Mucosa of gallbladder (tissue), 1 donor: ENCODE results near the gene SPEN. TPM values are rescaled to one million over a fixed set of nuclear protein-coding genes. Genes with fewer than 3 reads are reported as not detected.
"Not testable (repeated sequence)": the region's sequence is repeated elsewhere in the genome, so short reads cannot be mapped to it uniquely, and the experiment has no call there.

Source experiments
- DNase-seq: peaks from one replicate; pipeline ENCODE4 v3.0.0-alpha.2; 2020; ENCODE audit warnings: low spot score
- total RNA-seq: library from RNA; stranded (reverse); gene quantifications from one replicate; pipeline ENCODE4 v1.2.1, GENCODE V29; 2021
- donor health status: DM: no; HTN: no; CAD: no.

Gene SPEN, protein sequence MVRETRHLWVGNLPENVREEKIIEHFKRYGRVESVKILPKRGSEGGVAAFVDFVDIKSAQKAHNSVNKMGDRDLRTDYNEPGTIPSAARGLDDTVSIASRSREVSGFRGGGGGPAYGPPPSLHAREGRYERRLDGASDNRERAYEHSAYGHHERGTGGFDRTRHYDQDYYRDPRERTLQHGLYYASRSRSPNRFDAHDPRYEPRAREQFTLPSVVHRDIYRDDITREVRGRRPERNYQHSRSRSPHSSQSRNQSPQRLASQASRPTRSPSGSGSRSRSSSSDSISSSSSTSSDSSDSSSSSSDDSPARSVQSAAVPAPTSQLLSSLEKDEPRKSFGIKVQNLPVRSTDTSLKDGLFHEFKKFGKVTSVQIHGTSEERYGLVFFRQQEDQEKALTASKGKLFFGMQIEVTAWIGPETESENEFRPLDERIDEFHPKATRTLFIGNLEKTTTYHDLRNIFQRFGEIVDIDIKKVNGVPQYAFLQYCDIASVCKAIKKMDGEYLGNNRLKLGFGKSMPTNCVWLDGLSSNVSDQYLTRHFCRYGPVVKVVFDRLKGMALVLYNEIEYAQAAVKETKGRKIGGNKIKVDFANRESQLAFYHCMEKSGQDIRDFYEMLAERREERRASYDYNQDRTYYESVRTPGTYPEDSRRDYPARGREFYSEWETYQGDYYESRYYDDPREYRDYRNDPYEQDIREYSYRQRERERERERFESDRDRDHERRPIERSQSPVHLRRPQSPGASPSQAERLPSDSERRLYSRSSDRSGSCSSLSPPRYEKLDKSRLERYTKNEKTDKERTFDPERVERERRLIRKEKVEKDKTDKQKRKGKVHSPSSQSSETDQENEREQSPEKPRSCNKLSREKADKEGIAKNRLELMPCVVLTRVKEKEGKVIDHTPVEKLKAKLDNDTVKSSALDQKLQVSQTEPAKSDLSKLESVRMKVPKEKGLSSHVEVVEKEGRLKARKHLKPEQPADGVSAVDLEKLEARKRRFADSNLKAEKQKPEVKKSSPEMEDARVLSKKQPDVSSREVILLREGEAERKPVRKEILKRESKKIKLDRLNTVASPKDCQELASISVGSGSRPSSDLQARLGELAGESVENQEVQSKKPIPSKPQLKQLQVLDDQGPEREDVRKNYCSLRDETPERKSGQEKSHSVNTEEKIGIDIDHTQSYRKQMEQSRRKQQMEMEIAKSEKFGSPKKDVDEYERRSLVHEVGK (N-terminal part only)
- 44.5 TPM for total RNA-seq

DNA sequence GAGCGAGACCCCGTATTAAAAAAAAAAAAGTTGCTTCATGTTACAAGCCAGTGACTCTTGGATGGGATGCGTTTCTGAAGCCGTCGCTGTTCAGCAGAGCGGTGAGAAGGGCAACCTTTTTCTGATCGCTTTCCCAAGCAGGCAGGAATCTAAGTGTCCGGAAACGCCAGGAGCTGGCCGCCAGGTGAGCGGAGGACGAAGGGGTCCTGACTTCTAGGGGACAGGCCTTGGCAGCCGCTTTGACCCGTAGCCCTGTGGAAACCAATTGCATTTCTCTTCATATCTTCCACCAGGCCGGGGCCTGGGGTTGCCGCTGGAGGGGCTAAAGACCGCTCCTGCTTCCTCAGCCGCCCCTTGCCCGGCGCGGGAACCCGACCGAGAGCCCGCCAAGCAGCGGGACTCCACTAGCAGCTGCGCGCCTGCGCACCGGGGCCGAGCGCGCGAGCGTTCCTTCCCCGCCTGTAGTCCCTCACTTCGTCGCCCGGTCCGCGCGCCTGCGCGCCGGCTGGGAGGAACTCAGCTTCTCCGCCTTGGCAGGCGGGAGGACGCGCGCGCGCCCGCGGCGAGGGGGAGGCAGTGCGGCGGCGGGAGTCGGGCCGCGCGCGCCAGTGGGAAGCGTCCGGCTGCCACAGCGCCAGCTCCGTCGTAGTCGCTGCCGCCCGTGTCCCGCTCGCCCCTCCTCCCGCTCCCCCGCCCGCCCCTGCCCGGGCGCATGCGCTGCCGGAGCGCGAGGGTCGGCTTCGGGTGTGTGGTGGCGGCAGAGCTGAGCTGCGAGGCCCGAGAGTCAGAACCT, at the start of gene SPEN:
SPEN (plus strand) TSS at position 608 of the 793 bp plus-strand sequence. CDS start 361 bp downstream, outside the sequence.
- DNase-seq: peak; percentile 97

DNA sequence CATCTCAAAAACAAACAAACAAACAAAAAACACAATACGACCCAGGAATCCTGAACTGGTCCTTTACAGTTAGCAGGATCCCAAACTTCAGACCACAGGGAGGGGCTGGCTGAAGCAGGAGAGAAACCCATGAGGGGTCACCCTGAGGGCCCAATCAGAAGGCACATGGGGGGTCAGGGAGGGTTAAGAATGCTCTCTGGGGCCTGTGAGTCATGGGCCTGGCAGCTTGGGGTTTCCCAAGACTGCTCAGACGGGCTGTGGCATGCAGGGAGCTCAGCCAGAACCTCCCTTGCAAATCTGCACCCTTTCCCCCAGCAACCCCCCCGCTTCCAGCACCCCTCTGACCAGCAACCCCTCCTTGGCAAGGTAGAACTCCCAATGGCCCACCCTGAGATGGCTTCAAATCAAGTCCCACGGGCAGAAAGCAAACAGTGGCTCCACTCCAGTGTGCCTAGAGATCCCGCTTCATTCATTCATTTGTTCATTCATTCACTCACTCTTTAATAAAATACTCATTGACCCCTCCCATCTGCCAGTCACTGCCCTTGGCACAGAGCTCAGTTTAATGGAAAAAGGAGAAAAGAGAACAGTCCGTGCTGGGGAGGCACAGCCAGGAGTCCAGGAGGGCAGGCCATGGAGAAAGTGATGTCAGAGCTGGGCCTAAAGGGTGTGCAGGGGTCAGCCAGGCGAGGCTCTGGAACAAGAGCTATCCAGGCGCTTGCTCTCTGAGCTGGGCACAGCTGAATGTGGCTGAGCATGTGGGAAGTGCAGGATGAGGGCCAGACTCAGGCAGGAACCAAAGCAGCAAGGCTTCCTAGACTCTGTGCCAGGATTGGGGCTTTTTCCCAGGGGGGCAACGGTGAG, 48.3 kb upstream of the SPEN start:
- DNase-seq: peak; percentile 61

DNA sequence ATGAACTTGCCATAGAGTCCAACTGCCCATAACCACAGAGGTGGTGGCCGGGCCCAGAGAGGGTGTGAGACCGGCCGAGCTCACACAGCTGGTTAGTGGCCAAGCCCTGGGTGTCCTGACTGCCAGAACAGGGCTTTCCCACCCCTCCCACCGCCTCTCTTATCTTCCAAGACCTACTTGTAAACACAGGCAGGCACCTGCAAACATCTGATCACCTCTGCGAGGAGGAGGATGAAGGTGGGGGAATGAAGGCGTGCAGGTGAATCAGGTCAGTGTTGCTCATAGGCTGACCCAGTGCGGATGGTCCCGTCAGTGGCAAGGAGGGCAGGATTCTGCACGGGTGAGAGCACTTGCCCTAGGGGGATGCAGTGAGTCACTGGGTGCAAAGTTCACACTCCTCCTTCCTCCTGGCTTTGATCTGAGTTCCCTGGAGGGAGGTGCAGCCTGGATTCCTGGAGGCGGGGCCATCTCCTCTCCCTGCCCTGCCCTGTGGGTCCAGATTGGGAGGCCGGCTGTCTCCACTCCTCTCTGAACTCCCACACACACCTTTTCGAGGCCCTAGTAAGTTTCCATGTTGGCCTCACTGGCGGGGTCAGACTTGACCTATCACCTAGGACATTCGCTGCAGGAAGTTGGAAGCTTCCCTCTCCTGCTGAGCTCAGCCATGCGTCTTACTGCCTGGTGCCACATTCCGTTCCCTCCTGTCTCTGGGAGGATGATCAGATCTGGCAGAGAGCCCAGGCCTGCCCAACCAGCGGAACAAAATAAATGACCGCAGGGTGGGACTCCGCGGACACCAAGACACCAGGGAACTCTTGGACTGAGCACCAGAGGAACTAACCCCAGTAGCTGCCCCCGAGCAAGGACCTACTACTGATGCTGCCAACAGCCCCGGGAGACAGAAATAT, 47.3 kb upstream of the SPEN start:
- DNase-seq: peak; percentile 87

DNA sequence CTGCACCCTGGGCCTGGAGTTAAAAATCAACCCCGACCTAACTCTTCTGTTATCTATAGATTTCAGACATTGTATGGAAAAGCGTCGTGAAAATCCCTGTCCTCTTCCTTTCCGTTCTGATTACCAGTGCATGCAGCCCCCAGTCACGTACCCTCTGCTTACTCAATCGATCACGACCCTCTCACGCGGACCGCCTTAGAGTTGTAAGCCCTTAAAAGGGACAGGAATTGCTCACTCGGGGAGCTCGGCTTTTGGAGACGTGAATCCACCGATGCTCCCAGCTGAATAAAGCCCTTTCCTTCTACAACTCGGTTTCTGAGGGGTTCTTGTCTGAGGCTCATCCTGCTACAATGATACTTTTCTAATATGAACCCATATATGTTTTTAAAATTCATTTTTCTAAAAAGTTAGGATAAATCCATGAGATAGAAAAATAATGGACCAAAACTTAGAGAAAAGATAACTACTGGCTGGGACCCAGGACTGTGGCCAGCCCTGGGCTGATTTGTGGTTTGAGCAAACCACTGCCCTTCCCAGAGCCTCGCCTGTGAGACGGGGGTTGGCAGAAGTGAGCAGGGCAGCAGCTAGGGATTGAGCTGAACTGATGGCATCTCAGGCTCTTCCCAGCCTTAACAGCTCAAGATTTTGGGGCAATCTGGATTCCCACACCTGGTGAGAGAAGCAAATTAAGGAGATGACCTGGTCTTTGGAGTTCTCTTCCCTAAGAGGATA, 45.1 kb upstream of the SPEN start:
- no peak for DNase-seq

DNA sequence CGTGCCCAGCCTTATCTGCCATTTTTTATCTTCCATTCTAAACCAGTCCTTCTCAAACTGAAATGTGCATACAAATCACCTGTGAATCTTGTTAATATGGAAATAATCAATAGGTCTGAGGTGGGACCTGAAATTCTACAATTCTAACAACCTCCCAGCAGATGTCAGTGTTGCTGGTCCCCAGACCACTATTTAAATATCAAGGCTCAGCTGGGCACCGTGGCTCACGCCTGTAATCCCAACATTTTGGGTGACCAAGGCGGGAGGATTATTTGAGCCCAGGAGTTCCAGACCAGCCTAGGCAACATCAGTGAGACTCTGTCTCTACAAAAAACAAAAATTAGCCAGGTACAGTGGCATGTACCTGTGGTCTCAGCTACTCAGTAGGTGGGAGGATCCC, 44.1 kb upstream of the SPEN start:
- DNase-seq: no peak

DNA sequence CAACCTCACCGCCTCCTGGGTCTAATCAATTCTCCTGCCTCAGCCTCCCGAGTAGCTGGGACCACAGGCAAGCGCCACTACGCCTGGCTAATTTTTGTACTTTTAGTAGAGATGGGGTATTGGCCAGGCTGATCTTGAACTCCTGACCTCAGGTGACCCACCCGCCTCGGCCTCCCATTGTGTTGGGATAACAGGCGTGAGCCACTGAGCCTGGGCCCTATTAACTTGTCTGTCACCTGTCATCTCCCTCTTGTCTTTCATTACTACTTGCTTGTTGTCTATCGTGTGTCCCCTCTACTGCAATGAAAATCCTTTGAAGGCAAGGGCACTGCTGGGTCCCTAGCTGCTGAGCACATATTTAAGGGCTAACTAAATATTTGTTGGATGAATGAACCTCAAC, 43.4 kb upstream of the SPEN start:
- no peak for DNase-seq

DNA sequence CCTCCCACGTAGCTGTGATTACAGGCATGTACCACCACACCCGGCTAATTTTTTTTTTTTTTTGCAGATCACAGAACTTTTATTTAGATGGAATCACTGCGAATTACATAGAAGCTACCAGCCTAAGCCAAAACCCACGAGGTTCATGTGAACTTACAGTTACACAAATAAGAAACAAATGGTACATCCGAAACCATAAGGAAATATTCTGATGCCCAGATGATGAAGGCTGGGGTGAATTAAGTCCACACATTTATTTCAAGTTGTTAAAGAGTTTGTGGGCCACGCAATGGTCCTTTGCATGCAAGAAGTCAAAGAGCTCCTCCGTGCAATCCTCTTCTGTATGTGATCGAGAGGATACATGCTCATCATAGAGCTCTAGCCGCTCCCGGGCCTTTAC, 40.4 kb upstream of the SPEN start:
- no peak for DNase-seq

DNA sequence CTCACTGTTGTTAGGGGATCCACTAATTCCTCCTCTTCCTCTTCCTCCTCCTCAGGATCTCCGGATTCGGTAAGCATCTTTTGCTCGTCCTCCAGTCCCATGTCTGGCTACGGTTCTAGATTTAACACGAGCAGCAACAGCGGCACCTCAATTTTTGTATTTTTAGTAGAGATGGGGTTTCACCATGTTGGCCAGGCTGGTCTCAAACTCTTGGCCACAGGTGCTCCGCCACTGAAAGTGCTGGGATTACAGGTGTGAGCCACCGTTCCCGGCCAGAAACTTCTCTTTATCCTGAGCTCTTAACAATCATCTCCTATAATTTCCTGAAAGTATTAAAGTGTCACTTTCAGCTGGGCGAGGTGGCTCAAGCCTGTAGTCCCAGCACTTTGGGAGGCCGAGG, 40.0 kb upstream of the SPEN start, which contains the start of gene UQCRHL:
UQCRHL (minus strand) TSS at position 101 of the 400 bp plus-strand sequence; CDS start at position 101, 0 bp downstream.
- DNase-seq: not testable (repeated sequence)

DNA sequence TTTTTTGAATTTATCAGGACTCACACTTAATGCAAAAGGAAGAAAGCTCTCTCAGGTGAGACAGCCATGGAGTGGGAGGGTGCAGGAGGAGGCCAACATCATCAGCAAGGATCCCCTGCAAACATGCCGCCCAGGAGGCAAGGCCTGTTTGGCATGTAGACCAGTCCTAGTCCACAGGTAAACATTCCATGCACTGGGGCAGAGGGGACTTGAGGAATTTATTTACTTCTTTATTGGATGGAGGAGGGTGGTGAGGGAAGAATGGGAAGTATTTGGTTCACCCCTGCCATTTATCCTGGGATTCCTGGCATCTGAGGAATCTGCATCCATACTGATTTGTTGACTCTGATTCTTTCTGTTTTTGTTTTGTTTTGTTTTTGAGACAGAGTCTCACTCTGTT, 38.6 kb upstream of the SPEN start:
- no peak for DNase-seq

DNA sequence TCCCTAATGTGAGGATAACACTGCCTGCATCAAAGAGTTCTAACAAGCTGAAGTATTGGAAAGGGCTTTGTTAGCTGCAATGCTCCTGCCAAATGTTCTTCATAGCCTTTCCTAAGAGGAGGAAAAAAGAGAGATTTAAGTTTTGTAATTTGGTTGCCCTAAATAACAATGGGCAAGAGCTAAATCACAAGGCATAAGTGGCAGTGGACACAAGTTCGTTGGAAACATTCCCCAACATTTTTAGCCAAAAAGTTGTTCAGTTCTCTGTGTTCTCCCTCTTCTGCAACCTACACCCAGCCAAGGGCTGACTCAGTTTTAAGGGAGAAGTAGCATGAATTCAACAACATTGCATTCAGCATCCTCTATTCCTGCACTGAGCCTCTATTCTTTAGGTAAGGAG, 37.4 kb upstream of the SPEN start:
- DNase-seq: no peak

DNA sequence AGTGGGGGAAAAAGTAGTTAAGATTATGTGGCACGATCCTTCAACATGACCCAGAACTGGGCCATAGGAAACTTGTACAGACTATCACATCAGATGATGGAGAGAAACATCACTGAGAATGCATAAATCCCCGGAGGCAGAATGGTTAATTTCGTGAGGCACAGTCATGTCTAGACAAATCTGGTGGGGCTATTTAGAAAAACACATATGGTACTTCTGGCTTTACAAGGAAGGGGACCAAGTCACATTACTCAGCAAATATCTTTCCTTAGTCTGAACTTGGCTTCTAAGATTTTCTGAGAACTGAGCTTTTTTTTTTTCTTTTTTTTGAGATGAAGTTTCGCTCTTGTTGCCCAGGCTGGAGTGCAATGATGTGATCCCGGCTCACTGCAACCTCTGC, 30.8 kb upstream of the SPEN start:
- DNase-seq: no peak

DNA sequence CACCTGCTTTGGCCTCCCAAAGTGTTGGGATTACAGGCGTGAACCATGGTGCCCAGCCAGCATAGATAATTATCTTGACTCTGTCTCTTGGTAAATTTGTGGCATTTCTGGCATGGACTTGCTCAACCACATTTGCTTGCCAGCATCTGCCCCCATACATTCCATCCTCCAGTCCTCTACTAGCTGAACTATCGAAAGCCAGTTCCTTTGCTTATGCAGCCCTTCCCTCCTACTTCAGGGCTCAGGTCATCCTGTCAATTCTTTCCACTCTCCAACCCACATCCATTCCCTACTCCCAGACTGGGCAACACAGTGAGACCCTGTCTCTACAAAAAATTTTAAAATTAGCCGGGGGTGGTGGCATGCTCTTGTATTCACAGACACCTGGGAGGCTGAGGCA, 27.0 kb upstream of the SPEN start:
- no peak for DNase-seq

DNA sequence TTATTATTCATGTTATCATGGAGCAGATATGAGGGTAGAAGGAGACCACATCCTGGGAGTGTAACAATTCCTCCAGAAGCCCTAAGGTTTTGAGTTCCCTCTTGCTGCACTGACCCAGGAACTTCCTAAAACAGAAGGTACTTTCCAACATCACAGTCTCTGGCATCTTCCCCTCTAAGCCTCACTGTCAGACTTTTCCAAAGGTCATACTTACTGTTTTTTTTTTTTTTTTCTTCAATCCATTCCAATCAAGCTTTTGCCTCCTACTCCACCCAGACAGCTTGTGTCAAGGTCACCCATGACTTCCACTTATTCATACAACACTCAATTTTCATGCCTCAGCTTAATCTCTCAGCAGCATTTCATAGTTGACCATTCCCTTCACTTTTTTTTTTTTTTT, 21.7 kb upstream of the SPEN start:
- no peak for DNase-seq

DNA sequence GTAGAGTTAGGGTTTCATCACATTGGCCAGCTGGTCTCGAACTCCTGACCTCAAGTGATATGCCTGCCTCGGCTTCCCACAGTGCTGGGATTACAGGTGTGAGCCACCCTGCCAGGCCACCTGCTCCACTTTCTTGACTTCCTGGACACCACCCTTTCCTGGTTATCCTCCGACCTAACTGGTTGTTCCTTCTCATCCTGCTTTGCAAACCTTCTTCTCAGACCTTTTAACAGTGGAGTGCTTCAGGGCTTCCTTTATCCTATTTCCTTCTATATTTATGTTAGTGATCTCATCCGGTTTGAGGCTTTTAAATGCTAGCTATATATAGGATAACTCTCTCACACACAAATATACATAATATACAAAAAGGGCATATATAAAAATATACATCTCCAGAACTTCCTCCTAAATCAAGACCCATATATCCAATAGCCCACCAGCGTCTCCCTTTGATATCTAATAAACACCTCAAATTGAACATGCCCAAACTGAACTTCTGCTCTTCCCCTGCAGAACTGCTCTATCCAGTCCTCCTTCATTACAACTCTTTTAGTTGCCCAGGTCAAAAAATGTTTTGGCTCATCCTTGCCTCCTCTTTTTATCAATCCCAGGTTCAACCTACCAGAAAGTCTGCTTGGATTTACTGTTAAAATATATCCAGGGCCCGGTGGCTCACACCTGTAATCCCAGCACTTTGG, 20.5 kb upstream of the SPEN start:
- no peak for DNase-seq

DNA sequence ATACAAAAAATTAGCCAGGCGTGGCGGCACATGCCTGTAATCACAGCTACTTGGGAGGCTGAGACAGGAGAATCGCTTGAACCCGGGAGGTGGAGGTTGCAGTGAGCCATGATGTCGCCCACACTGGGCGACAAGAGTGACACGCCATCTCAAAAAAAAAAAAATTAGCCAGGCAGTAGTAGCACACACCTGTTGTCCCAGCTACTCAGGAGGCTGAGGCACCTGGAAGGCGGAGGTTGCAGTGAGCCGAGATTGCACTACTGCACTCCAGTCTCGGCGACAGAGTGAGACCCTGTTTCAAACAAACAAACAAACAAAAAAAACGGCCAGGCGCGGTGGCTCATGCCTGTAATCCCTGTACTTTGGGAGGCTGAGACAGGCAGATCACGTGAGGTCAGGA, 19.9 kb upstream of the SPEN start:
- DNase-seq: not testable (repeated sequence)

DNA sequence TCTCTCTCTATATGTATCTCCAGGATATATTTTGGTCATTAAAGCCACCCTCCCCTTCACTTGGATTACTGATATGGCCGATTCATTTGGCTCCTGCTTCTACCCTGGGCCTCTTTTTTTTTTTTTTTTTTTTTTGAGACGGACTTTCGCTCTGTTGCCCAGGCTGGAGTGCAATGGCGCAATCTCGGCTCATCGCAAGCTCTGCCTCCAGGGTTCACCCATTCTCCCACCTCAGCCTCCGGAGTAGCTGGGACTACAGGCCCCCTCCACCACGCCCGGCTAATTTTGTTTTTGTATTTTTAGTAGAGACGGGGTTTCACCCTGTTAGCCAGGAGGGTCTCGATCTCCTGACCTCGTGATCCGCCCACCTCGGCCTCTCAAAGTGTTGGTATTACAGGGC, 18.6 kb upstream of the SPEN start:
- not testable (repeated sequence) for DNase-seq

DNA sequence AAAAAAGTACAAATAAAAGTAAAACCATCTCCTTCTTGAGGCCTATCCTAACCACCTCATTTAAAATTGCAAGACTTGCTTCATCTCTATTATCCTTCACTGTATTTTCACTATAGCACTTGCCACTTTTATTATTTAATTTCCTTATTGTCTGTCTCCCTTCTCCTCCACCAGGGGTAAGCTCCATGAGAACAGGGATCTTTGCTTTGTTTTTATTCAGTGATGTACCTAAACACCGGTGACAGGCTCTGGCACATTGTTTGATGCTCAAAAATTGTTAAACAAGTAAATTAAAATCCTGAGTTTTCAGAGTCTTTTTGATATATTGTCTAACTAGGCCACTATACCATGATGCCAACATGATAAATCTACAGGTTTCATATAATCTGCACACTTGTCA, 17.2 kb upstream of the SPEN start:
- no peak for DNase-seq
